K562 (cell line): Measurements from ENCODE around the gene IRAK2. TPM values are rescaled to one million over a fixed set of nuclear protein-coding genes. Genes with fewer than 3 reads are reported as not detected.

ENCODE experiments used
- KAT8 ChIP-seq: fragments of 450-650 bp; IDR thresholded peaks from 2 replicates; pipeline ENCODE4 v1.6.1; 2016; ENCODE audit warnings: low read depth, mild to moderate bottlenecking
- PCBP1 ChIP-seq: fragments of 200-400 bp; formaldehyde crosslinking; IDR thresholded peaks from 2 replicates; pipeline ENCODE4 v1.6.1; 2018; ENCODE audit warnings: mild to moderate bottlenecking, low read depth, low read length; ENCODE audit not compliant: poor library complexity, severe bottlenecking
- TAF9B ChIP-seq: fragments of 450-650 bp; IDR thresholded peaks from 2 replicates; pipeline ENCODE4 v1.6.1; 2018; ENCODE audit warnings: mild to moderate bottlenecking; ENCODE audit not compliant: partially characterized antibody
- ZNF197 ChIP-seq: fragments of 200-800 bp; sonication (Bioruptor generic); IDR thresholded peaks from 2 replicates; pipeline ENCODE4 v1.6.1; 2016; ENCODE audit warnings: low read depth, missing genetic modification characterization, missing compliant biosample characterization
- ZNF217 ChIP-seq: sonication (generic); formaldehyde crosslinking; IDR thresholded peaks from 2 replicates; pipeline ENCODE4 v1.8.0; 2022; ENCODE audit warnings: mild to moderate bottlenecking, missing genetic modification reagents
- ZNF263 ChIP-seq: sonication (generic); formaldehyde crosslinking; IDR thresholded peaks from 2 replicates; pipeline ENCODE4 v1.8.0; 2022; ENCODE audit warnings: mild to moderate bottlenecking, missing genetic modification reagents, borderline replicate concordance
- ZNF518B ChIP-seq: fragments of 250-450 bp; sonication (Bioruptor Pico); IDR thresholded peaks from 2 replicates; pipeline ENCODE4 v1.5.0; 2021; ENCODE audit warnings: mild to moderate bottlenecking, moderate library complexity
- ZNF76 ChIP-seq: fragments of 250-450 bp; sonication (Bioruptor Pico); IDR thresholded peaks from 2 replicates; pipeline ENCODE4 v1.4.0; 2020; ENCODE audit warnings: mild to moderate bottlenecking, moderate library complexity, borderline replicate concordance
- polyA plus RNA-seq, 8 experiments: library from polyadenylated mRNA; depleted of rRNA in 4 of 8; stranded (reverse) in 5 of 8; unstranded in 3 of 8; fragments of >200 nt; fragmentation: Nextera tagmentation in 2 of 8; fragmentation: Illumina TruSeq in 1 of 8; extraction: Ambion mirVana in 2 of 8; extraction: Trizol in 1 of 8; gene quantifications; 2 replicates each; pipeline versions ENCODE4 v1.2.1 to v1.2.3, GENCODE V29; 2011 to 2014; ENCODE audit warnings: inconsistent platforms in 1 of 8, missing spikeins in 1 of 8
- total RNA-seq, 7 experiments: library from RNA; depleted of rRNA in 6 of 7; stranded (reverse); fragments of >200 nt in 6 of 7; fragmentation: Illumina TruSeq in 2 of 7; extraction: Trizol in 2 of 7; gene quantifications; 2 replicates each; pipeline versions ENCODE4 v1.2.1 to v1.2.3, GENCODE V29; 2011 to 2021; ENCODE audit warnings: low replicate concordance in 1 of 7
- TF ChIP-seq, protein P1 (sequence below): sonication (generic); formaldehyde crosslinking; IDR thresholded peaks from 2 replicates; pipeline ENCODE4 v1.9.0; 2022; ENCODE audit warnings: mild to moderate bottlenecking, missing genetic modification reagents

Gene IRAK2
- total and polyA plus RNA-seq, 9 of the 15 experiments (the other 6 are each of a cell fraction or from before 2014, with no cell fraction given) = 0.42 to 4.4 (median 2.7) TPM

DNA sequence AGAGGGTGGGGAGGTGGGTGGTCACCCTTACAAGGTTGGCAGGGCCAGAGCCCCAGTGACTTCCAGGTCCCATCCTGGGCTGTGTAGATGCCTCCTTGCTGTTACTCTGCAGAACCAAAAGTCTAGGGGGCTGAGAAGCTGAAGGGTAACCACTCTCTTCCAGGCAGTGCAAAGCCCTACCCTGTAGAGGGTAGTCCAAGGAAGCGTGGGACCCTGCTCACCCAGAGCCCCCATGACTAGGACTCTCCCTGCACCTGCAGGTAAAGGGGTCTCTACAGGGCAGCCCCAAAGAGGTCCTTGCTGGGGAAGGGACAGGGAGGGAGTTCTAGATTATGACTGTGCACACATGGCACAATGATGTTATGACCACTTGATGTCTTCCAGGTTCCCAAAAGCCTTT, 113.8 kb downstream of the IRAK2 start (continued):
- no peak for TF ChIP-seq ZNF518B
- TF ChIP-seq TAF9B = no peak
- TF ChIP-seq PCBP1 = no peak
- TF ChIP-seq, protein P1, sequence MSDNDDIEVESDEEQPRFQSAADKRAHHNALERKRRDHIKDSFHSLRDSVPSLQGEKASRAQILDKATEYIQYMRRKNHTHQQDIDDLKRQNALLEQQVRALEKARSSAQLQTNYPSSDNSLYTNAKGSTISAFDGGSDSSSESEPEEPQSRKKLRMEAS = no peak
- TF ChIP-seq ZNF76 (CRISPR knock-in tag) = no peak
- no peak for TF ChIP-seq ZNF197 (CRISPR knock-in tag)
- TF ChIP-seq ZNF263 = no peak
- no peak for TF ChIP-seq ZNF217 (CRISPR knock-in tag)
- no peak for TF ChIP-seq KAT8
